HepG2 (cell line): ENCODE measurements around the gene IPP. TPM values are rescaled to one million over a fixed set of nuclear protein-coding genes. Genes with fewer than 3 reads are reported as not detected.
A peak's percentile ranks its signal among the peaks of the same experiment; 100 is the strongest.

Experiments used
- ATAC-seq: fragments of 200-7000 bp; cut with Tn5 transposase; 3 replicates; pipeline ENCODE4 v1.9.1; 2020; ENCODE audit warnings: mild to moderate bottlenecking, moderate library complexity
- BruUV-seq: library from RNA; stranded (reverse); fragments of 400-500 nt; replicated peaks from 2 replicates; lab custom pipeline; 2021; lab: Mats Ljungman, UMichigan
- CTCF ChIA-PET: fragments of 300-600 bp; formaldehyde crosslinking; extraction: SDS; loops from one replicate; lab custom pipeline; 2021; ENCODE audit warnings: low total read pairs, inconsistent platforms, low intra/inter-chr PET ratio; lab: Yijun Ruan, JAX
- POLR2A ChIA-PET: fragments of 350-600 bp; sonication (Branson Sonifier 250); formaldehyde crosslinking; loops from one replicate; lab custom pipeline; 2020; ENCODE audit warnings: antibody characterized with exemption, inconsistent platforms; lab: Yijun Ruan, JAX
- DNase-seq: peaks from one replicate; pipeline ENCODE4 v3.0.0-alpha.2; 2015; ENCODE audit warnings: low spot score
- FAIRE-seq: peaks from 3 replicates; lab custom pipeline; 2011; peaks lifted over from hg19 to GRCh38; lab: Jason Lieb, UNC
- H2AFZ ChIP-seq: one replicate; pipeline ENCODE4 v1.6.1; 2011; ENCODE audit warnings: low read length, inconsistent platforms
- H3K27ac ChIP-seq: fragments of 300-600 bp; 3 replicates; pipeline ENCODE4 v1.8.0; 2011; ENCODE audit warnings: mixed run types, mild to moderate bottlenecking, mixed read lengths, low read length, inconsistent platforms; ENCODE audit not compliant: insufficient read depth; ENCODE audit errors: extremely low read length
- H3K27me3 ChIP-seq, 2 experiments: fragments of 200-600 bp in 1 of 2; 2 replicates in 1 of 2; 3 replicates in 1 of 2; pipeline versions ENCODE4 v1.6.0 to v1.8.0; 2011; ENCODE audit warnings: low read length in 2 of 2, mild to moderate bottlenecking in 2 of 2, moderate library complexity in 2 of 2, inconsistent platforms in 1 of 2; ENCODE audit not compliant: insufficient read depth in 2 of 2, control insufficient read depth in 1 of 2
- H3K36me3 ChIP-seq, 2 experiments: fragments of 200-600 bp in 1 of 2; replicated peaks in 1 of 2; 2 replicates in 1 of 2; 3 replicates in 1 of 2; pipeline versions ENCODE4 v1.5.1 to v1.8.0; 2011; ENCODE audit warnings: low read length in 2 of 2, inconsistent platforms in 1 of 2; ENCODE audit not compliant: insufficient read depth in 2 of 2, control insufficient read depth in 1 of 2
- H3K4me1 ChIP-seq: 2 replicates; pipeline ENCODE4 v1.5.1; 2012; ENCODE audit warnings: low read length, inconsistent platforms; ENCODE audit not compliant: insufficient read depth
- H3K4me2 ChIP-seq: 2 replicates; pipeline ENCODE4 v1.6.0; 2011; ENCODE audit warnings: low read depth, low read length, inconsistent platforms
- H3K4me3 ChIP-seq, 3 experiments: fragments of 200-600 bp in 1 of 3; sonication (generic), shearing (Covaris generic) in 1 of 3; replicated peaks in 1 of 3; 2 replicates each; pipeline ENCODE4 v1.5.1; 2011 to 2016; ENCODE audit warnings: low read length in 3 of 3, inconsistent platforms in 2 of 3, low read depth in 2 of 3, mild to moderate bottlenecking in 2 of 3, control low read depth in 1 of 3, mixed read lengths in 1 of 3; ENCODE audit not compliant: insufficient read depth in 1 of 3
- H3K79me2 ChIP-seq: one replicate; pipeline ENCODE4 v1.6.1; 2011; ENCODE audit warnings: low read length, inconsistent platforms; ENCODE audit not compliant: insufficient read depth
- H3K9ac ChIP-seq: 2 replicates; pipeline ENCODE4 v1.6.0; 2011; ENCODE audit warnings: mild to moderate bottlenecking, low read depth, low read length, inconsistent platforms; ENCODE audit not compliant: insufficient read depth
- H3K9me3 ChIP-seq: 2 replicates; pipeline ENCODE4 v1.5.1; 2012; ENCODE audit warnings: mild to moderate bottlenecking, low read length
- H4K20me1 ChIP-seq: 2 replicates; pipeline ENCODE4 v1.6.0; 2011; ENCODE audit warnings: inconsistent platforms, mild to moderate bottlenecking, low read length, moderate library complexity; ENCODE audit not compliant: insufficient read depth
- CEBPB ChIP-seq: IDR thresholded peaks from 2 replicates; pipeline ENCODE4 v1.6.1; 2011; ENCODE audit warnings: low read depth, low read length, improper control_type of control experiment, borderline replicate concordance
- CEBPG ChIP-seq: IDR thresholded peaks from 2 replicates; pipeline ENCODE4 v1.6.1; 2016
- MAFF ChIP-seq: IDR thresholded peaks from 2 replicates; pipeline ENCODE4 v1.6.1; 2011; ENCODE audit warnings: low read depth, low read length, improper control_type of control experiment
- MAFK ChIP-seq, 2 experiments: IDR thresholded peaks in 1 of 2; conservative IDR thresholded peaks in 1 of 2; 2 replicates each; pipeline ENCODE4 v1.6.1; 2011; ENCODE audit warnings: improper control_type of control experiment in 2 of 2, low read length in 2 of 2
- NFE2L2 ChIP-seq: fragments of 150-350 bp; IDR thresholded peaks from 2 replicates; pipeline ENCODE4 v1.6.1; 2014; ENCODE audit warnings: low read length
- NR2F6 ChIP-seq, 2 experiments: IDR thresholded peaks; 2 replicates each; pipeline ENCODE4 v1.6.1; 2016; ENCODE audit warnings: antibody characterized with exemption in 1 of 2, mild to moderate bottlenecking in 1 of 2
- PAWR ChIP-seq: sonication (generic); formaldehyde crosslinking; IDR thresholded peaks from 2 replicates; pipeline ENCODE4 v1.4.0; 2020; ENCODE audit warnings: missing genetic modification reagents, mild to moderate bottlenecking, borderline replicate concordance
- RXRB ChIP-seq: IDR thresholded peaks from 2 replicates; pipeline ENCODE4 v1.6.1; 2016; ENCODE audit warnings: borderline replicate concordance, missing genetic modification reagents, missing compliant biosample characterization
- SALL1 ChIP-seq: sonication (generic); formaldehyde crosslinking; IDR thresholded peaks from 2 replicates; pipeline ENCODE4 v1.8.0; 2022; ENCODE audit warnings: mild to moderate bottlenecking, missing genetic modification reagents
- SCMH1 ChIP-seq: sonication (generic); formaldehyde crosslinking; IDR thresholded peaks from 2 replicates; pipeline ENCODE4 v1.9.0; 2021; ENCODE audit warnings: missing genetic modification reagents, mild to moderate bottlenecking, borderline replicate concordance
- SP5 ChIP-seq: IDR thresholded peaks from 2 replicates; pipeline ENCODE4 v1.6.1; 2016; ENCODE audit warnings: low read depth, borderline replicate concordance
- ZNF232 ChIP-seq: sonication (generic); formaldehyde crosslinking; IDR thresholded peaks from 2 replicates; pipeline ENCODE4 v1.4.0; 2020; ENCODE audit warnings: missing genetic modification reagents, borderline replicate concordance
- WGBS: methylation state at CpG from one replicate; pipeline ENCODE4 v1.1.6; 2017; ENCODE audit warnings: low lambda C conversion rate; 5-methylcytosine and 5-hydroxymethylcytosine counted together
- in situ Hi-C: cut with HindIII; loops from 2 replicates; pipeline ENCODE4 v1.10.0; 2017; ENCODE audit warnings: low pct_unique_long_range_greater_than_20kb; ENCODE audit not compliant: extremely low pct_ligation_motif_present
- intact Hi-C: fragments of 100-400 bp; cut with micrococcal nuclease; formaldehyde crosslinking; loops from one replicate; pipeline ENCODE4 v1.10.0; 2022; ENCODE audit not compliant: unreplicated experiment
- polyA plus RNA-seq, 8 experiments: library from polyadenylated mRNA; depleted of rRNA in 3 of 8; stranded (reverse) in 7 of 8; unstranded in 1 of 8; fragments of >200 nt; fragmentation: Illumina TruSeq in 4 of 8; extraction: Trizol in 4 of 8; gene quantifications; 2 replicates each; pipeline versions ENCODE4 v1.2.1 to v1.2.3, GENCODE V29; 2011 to 2016; ENCODE audit warnings: low read depth in 4 of 8, missing spikeins in 1 of 8, mixed read lengths in 1 of 8; ENCODE audit not compliant: insufficient read depth in 1 of 8
- total RNA-seq, 5 experiments: library from RNA; depleted of rRNA; stranded (reverse); fragments of >200 nt; fragmentation: Illumina TruSeq; extraction: Trizol; gene quantifications; 2 replicates each; pipeline ENCODE4 v1.2.3, GENCODE V29; 2016; ENCODE audit warnings: low read depth in 1 of 5
- TF ChIP-seq, protein P1 (sequence below): sonication (generic); formaldehyde crosslinking; IDR thresholded peaks from 2 replicates; pipeline ENCODE4 v1.9.0; 2021; ENCODE audit warnings: missing genetic modification reagents, mild to moderate bottlenecking, borderline replicate concordance
- TF ChIP-seq, protein P2 (sequence below): sonication (generic); formaldehyde crosslinking; IDR thresholded peaks from 2 replicates; pipeline ENCODE4 v1.4.0; 2020; ENCODE audit warnings: missing genetic modification reagents, borderline replicate concordance
- TF ChIP-seq, protein P3 (sequence below): sonication (generic); formaldehyde crosslinking; IDR thresholded peaks from 2 replicates; pipeline ENCODE4 v1.4.0; 2020; ENCODE audit warnings: missing genetic modification reagents
- TF ChIP-seq, protein P4 (sequence below): sonication (generic); formaldehyde crosslinking; IDR thresholded peaks from 2 replicates; pipeline ENCODE4 v1.4.0; 2020; ENCODE audit warnings: missing genetic modification reagents
- TF ChIP-seq, protein P5 (sequence below): sonication (generic); formaldehyde crosslinking; IDR thresholded peaks from 2 replicates; pipeline ENCODE4 v1.4.0; 2020; ENCODE audit warnings: missing genetic modification reagents

Gene IPP
- total and polyA plus RNA-seq, 2 of the 13 experiments (the other 11 are each of a cell fraction or from before 2014, with no cell fraction given) = 3.0 to 9.7 TPM

DNA sequence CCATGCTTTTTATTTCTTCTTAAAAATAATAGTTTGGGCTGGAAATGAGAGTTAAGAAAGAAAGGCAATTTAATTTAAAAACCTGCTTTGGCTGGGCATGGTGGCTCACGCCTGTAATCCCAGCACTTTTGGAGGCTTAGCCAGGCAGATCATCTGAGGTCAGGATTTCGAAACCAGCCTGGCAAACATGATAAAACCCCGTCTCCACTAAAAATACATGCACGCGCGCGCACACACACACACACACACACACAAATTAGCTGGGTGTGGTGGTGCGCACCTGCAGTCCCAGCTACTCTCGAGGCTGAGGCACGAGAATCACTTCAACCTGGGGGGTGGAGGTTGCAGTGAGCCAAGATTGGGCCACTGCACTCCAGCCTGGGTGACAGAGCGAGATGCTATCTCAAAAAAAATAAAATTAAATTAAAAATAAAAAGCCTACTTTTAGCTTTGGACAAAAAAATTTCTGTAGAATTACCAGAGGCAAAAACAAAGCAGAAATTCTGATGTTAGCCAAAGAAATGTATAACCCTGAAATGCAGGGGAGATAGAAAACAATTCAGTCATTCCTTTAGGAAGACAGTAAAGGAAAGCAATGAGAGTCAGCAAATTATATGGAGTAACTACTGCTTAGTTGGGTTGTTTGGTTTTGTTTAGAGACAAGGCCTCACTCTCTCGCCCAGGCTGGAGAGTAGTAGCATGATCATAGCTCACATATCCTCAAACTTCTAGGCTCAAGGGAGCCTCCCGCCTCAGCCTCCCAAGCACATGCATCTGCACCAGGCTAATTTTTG is 15.7 kb upstream of the IPP start:
- ATAC-seq (no peak), FAIRE-seq (no peak), DNase-seq (no peak)
- BruUV-seq = no TSS peak
- 41% methylated on average over 13 of the region's 13 CpGs for WGBS
- H3K4me3 ChIP-seq = no peak overlapping the region
- no peaks in the 10 kb centered on the region for H3K79me2 ChIP-seq
- intact Hi-C loops (no loop called here), in situ Hi-C loops (no loop called here)
- ChIA-PET POLR2A (no interaction called here), CTCF (no interaction called here)
- no peak overlapping the region for H3K27ac ChIP-seq
- H3K9ac ChIP-seq = no peak overlapping the region
- no peaks in the 10 kb centered on the region for H4K20me1 ChIP-seq
- H3K9me3 ChIP-seq = no peaks in the 10 kb centered on the region
- H3K4me1 ChIP-seq = peaks cover 21% of the 10 kb centered on the region
- peaks cover 0 to 2% of the 10 kb centered on the region in 2 experiments; a peak in 1 of 5 replicates for H3K27me3 ChIP-seq
- no peak overlapping the region for H3K4me2 ChIP-seq
- no peaks in the 10 kb centered on the region for H3K36me3 ChIP-seq
- no peak overlapping the region for H2AFZ ChIP-seq
- TF ChIP-seq ZNF232 = no peak
- TF ChIP-seq PAWR (CRISPR knock-in tag) = no peak
- TF ChIP-seq, protein P1, sequence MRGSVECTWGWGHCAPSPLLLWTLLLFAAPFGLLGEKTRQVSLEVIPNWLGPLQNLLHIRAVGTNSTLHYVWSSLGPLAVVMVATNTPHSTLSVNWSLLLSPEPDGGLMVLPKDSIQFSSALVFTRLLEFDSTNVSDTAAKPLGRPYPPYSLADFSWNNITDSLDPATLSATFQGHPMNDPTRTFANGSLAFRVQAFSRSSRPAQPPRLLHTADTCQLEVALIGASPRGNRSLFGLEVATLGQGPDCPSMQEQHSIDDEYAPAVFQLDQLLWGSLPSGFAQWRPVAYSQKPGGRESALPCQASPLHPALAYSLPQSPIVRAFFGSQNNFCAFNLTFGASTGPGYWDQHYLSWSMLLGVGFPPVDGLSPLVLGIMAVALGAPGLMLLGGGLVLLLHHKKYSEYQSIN (CRISPR knock-in tag) = no peak
- TF ChIP-seq, protein P2, sequence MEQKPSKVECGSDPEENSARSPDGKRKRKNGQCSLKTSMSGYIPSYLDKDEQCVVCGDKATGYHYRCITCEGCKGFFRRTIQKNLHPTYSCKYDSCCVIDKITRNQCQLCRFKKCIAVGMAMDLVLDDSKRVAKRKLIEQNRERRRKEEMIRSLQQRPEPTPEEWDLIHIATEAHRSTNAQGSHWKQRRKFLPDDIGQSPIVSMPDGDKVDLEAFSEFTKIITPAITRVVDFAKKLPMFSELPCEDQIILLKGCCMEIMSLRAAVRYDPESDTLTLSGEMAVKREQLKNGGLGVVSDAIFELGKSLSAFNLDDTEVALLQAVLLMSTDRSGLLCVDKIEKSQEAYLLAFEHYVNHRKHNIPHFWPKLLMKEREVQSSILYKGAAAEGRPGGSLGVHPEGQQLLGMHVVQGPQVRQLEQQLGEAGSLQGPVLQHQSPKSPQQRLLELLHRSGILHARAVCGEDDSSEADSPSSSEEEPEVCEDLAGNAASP (CRISPR knock-in tag) = peak; percentile 94; the same call in 1 of the 2 replicates
- peak; percentile 29; the same call in 1 of the 2 replicates for TF ChIP-seq CEBPB
- TF ChIP-seq NFE2L2 = no peak
- TF ChIP-seq, protein P3, sequence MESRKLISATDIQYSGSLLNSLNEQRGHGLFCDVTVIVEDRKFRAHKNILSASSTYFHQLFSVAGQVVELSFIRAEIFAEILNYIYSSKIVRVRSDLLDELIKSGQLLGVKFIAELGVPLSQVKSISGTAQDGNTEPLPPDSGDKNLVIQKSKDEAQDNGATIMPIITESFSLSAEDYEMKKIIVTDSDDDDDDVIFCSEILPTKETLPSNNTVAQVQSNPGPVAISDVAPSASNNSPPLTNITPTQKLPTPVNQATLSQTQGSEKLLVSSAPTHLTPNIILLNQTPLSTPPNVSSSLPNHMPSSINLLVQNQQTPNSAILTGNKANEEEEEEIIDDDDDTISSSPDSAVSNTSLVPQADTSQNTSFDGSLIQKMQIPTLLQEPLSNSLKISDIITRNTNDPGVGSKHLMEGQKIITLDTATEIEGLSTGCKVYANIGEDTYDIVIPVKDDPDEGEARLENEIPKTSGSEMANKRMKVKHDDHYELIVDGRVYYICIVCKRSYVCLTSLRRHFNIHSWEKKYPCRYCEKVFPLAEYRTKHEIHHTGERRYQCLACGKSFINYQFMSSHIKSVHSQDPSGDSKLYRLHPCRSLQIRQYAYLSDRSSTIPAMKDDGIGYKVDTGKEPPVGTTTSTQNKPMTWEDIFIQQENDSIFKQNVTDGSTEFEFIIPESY = 0 out of 2 replicates have a peak, but pooled peaks have one; percentile 10
- TF ChIP-seq, protein P4, sequence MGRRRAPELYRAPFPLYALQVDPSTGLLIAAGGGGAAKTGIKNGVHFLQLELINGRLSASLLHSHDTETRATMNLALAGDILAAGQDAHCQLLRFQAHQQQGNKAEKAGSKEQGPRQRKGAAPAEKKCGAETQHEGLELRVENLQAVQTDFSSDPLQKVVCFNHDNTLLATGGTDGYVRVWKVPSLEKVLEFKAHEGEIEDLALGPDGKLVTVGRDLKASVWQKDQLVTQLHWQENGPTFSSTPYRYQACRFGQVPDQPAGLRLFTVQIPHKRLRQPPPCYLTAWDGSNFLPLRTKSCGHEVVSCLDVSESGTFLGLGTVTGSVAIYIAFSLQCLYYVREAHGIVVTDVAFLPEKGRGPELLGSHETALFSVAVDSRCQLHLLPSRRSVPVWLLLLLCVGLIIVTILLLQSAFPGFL (CRISPR knock-in tag) = no peak
- peak; percentile 34; the same call in 1 of the 2 replicates for TF ChIP-seq CEBPG
- TF ChIP-seq NR2F6 (IDR thresholded peaks at IDR 0.05) = no peak
- 0 out of 2 replicates have a peak, but pooled peaks have one; percentile 8 for TF ChIP-seq NR2F6 (CRISPR knock-in tag; IDR thresholded peaks at IDR 0.05)
- peak in 1 of 2 experiments; percentile 46; a peak in 2 of 4 replicates for TF ChIP-seq MAFK (conservative IDR thresholded peaks at IDR 0.05 in 1 of 2, IDR thresholded peaks at IDR 0.05 in 1 of 2; ENCODE audit: low read length in 2 of 2)
- peak; percentile 16; the same call in 1 of the 2 replicates for TF ChIP-seq SALL1 (CRISPR knock-in tag)
- peak; percentile 50; the same call in 1 of the 2 replicates for TF ChIP-seq MAFF
- TF ChIP-seq SP5 (CRISPR knock-in tag) = no peak
- no peak for TF ChIP-seq SCMH1
- no peak for TF ChIP-seq RXRB
- TF ChIP-seq, protein P5, sequence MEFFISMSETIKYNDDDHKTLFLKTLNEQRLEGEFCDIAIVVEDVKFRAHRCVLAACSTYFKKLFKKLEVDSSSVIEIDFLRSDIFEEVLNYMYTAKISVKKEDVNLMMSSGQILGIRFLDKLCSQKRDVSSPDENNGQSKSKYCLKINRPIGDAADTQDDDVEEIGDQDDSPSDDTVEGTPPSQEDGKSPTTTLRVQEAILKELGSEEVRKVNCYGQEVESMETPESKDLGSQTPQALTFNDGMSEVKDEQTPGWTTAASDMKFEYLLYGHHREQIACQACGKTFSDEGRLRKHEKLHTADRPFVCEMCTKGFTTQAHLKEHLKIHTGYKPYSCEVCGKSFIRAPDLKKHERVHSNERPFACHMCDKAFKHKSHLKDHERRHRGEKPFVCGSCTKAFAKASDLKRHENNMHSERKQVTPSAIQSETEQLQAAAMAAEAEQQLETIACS (CRISPR knock-in tag) = 0 out of 2 replicates have a peak, but pooled peaks have one; percentile 21
